Osteocyte (in vitro differentiated cells): Measurements from ENCODE around the gene GNPTG. TPM values are rescaled to one million over a fixed set of nuclear protein-coding genes. Genes with fewer than 3 reads are reported as not detected.

Experiments used
- DNase-seq: peaks from one replicate; pipeline ENCODE4 v3.0.0; 2021; ENCODE audit warnings: mixed read lengths; ENCODE audit not compliant: unreplicated experiment; ENCODE audit errors: extremely low spot score
- H3K27ac Mint-ChIP-seq: one replicate; pipeline ENCODE4 v1.8.0; 2021; ENCODE audit warnings: mild to moderate bottlenecking, mixed read lengths; ENCODE audit not compliant: unreplicated experiment
- H3K27me3 Mint-ChIP-seq: one replicate; pipeline ENCODE4 v1.8.0; 2021; ENCODE audit warnings: mixed read lengths; ENCODE audit not compliant: unreplicated experiment
- H3K36me3 Mint-ChIP-seq: one replicate; pipeline ENCODE4 v1.8.0; 2021; ENCODE audit warnings: mixed read lengths; ENCODE audit not compliant: unreplicated experiment
- H3K4me1 Mint-ChIP-seq: one replicate; pipeline ENCODE4 v1.8.0; 2021; ENCODE audit warnings: mixed read lengths; ENCODE audit not compliant: unreplicated experiment
- H3K4me3 Mint-ChIP-seq: one replicate; pipeline ENCODE4 v1.8.0; 2021; ENCODE audit warnings: mild to moderate bottlenecking, moderate library complexity, mixed read lengths; ENCODE audit not compliant: unreplicated experiment
- H3K9me3 Mint-ChIP-seq: one replicate; pipeline ENCODE4 v1.8.0; 2021; ENCODE audit warnings: mixed read lengths; ENCODE audit not compliant: unreplicated experiment
- total RNA-seq: library from RNA; stranded (reverse); gene quantifications from 2 replicates; pipeline ENCODE4 v1.2.1, GENCODE V29; 2021
- TF ChIP-seq, protein P1 (sequence below): fragments of 200-600 bp; sonication (generic); IDR thresholded peaks from 2 replicates; pipeline ENCODE4 v1.5.0; 2021; ENCODE audit warnings: antibody characterized with exemption, mild to moderate bottlenecking, moderate library complexity

The GNPTG gene
- total RNA-seq, 1 donor from 2014 or later = 94.3 TPM

DNA sequence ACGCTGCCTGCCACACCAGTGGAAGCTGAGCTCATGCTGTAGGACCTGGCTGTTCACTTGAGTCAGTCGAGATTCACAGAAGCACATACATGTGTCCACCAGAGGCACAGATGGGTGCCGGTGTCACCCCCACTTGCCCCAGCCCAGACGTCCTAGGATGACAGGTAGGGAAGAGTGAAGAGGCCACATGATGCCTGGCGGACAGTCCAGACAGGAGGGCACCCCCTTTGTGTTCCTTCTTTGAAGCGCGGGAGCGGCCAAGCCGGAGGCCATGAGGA, 33.5 kb upstream of the GNPTG start:
- Mint-ChIP-seq H3K27ac (no peak overlapping the region), H3K27me3 (no peaks in the 10 kb centered on the region), H3K4me3 (no peak overlapping the region), H3K9me3 (no peaks in the 10 kb centered on the region), H3K36me3 (peaks cover 45% of the 10 kb centered on the region), H3K4me1 (peaks cover under 1% of the 10 kb centered on the region)
- no peak for DNase-seq
- TF ChIP-seq, protein P1, sequence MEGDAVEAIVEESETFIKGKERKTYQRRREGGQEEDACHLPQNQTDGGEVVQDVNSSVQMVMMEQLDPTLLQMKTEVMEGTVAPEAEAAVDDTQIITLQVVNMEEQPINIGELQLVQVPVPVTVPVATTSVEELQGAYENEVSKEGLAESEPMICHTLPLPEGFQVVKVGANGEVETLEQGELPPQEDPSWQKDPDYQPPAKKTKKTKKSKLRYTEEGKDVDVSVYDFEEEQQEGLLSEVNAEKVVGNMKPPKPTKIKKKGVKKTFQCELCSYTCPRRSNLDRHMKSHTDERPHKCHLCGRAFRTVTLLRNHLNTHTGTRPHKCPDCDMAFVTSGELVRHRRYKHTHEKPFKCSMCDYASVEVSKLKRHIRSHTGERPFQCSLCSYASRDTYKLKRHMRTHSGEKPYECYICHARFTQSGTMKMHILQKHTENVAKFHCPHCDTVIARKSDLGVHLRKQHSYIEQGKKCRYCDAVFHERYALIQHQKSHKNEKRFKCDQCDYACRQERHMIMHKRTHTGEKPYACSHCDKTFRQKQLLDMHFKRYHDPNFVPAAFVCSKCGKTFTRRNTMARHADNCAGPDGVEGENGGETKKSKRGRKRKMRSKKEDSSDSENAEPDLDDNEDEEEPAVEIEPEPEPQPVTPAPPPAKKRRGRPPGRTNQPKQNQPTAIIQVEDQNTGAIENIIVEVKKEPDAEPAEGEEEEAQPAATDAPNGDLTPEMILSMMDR = no peak

DNA sequence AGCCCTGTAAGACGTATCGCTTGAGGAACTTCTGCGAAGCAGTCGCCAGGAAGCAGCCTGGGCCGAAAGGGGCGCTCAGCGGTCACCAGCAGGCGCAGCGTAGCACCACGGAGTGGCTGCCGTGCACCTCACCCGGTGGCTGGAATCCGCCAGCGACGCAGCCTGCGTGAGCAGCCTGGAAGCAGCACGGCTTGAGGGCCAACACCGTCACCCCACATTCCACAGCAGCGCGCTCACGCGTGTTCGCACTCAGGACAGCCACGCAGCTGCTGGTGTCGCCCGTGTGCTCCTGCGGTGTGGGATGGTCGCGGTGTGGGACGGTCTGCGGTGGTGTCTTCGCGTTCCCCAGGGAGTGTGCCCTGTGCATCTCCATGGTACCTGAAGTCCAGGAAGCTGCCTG, 32.7 kb upstream of the GNPTG start:
- Mint-ChIP-seq H3K4me3 (no peak overlapping the region), H3K36me3 (peaks cover 47% of the 10 kb centered on the region), H3K27ac (no peak overlapping the region), H3K4me1 (no peaks in the 10 kb centered on the region), H3K9me3 (no peaks in the 10 kb centered on the region), H3K27me3 (no peaks in the 10 kb centered on the region)
- TF ChIP-seq, protein P1 = no peak
- DNase-seq = no peak

DNA sequence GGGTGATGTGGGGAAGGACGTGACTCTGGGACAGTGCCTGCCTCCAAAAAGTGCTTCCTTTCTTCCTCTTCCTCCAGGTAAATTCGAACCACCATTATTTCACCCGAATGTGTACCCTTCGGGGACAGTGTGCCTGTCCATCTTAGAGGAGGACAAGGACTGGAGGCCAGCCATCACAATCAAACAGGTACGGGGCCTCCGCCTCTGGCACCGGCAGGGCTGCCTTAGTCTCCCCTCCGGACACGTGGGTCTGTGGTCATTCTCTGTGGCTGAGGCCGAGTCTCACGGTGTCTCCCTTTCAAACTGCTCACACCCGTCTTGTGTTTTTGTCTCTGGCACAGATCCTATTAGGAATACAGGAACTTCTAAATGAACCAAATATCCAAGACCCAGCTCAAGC, 31.6 kb upstream of the GNPTG start:
- Mint-ChIP-seq H3K27me3 (no peaks in the 10 kb centered on the region), H3K27ac (no peak overlapping the region), H3K36me3 (peaks cover 50% of the 10 kb centered on the region), H3K9me3 (no peaks in the 10 kb centered on the region), H3K4me3 (no peak overlapping the region), H3K4me1 (no peaks in the 10 kb centered on the region)
- TF ChIP-seq, protein P1 = no peak
- DNase-seq = no peak

DNA sequence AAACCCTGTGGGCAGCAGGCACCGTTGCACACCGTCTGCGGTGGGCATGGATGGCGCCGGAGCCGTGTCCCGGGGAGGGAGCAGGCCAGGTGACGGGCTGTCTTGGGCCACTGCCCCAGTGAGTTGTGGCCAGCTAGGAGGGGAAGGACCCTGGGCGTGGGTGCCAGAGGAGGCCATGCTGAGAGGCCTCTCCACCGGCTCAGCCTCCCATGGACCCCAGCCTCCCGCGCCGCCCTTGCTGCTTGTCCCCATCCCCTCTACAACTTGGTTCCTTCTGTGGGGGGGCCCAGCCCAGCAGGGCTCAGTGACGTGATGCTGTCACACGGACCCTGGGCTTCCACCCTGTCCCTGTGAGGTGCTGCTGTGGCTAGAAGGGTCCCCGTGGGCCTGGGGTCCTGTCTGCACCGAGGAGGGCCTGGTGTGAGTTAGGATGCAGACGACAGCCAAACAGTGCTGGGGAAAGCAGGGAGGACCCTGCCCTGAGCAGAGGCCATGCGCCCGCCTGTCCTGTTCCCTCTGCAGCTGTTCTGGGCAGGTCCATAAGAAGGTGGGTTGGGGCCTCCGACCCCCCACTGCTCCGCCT, 31.0 kb upstream of the GNPTG start:
- Mint-ChIP-seq H3K9me3 (no peaks in the 10 kb centered on the region), H3K27ac (no peak overlapping the region), H3K4me3 (no peak overlapping the region), H3K27me3 (no peaks in the 10 kb centered on the region), H3K36me3 (peaks cover 48% of the 10 kb centered on the region), H3K4me1 (no peaks in the 10 kb centered on the region)
- no peak for DNase-seq
- TF ChIP-seq, protein P1 = no peak

DNA sequence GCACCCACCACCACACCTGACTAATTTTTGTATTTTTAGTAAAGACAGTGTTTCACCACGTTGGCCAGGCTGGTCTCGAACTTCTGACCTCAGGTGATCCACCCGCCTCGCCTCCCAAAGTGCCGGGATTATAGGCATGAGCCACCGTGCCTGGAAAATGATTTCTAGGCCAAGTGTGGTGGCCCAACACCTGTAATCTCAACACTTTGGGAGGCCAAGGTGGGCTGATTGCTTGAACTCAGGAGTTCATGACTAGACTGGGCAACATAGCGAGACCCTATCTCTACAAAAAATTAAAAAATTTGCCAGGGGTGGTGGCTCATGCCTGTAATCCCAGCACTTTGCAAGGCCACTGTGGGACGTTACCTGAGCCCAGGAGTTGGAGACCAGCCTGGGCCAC, 29.3 kb upstream of the GNPTG start:
- no peak overlapping the region for H3K27ac Mint-ChIP-seq
- no peaks in the 10 kb centered on the region for H3K4me1 Mint-ChIP-seq
- H3K4me3 Mint-ChIP-seq = no peak overlapping the region
- peaks cover 34% of the 10 kb centered on the region for H3K36me3 Mint-ChIP-seq
- TF ChIP-seq, protein P1 = no peak
- H3K27me3 Mint-ChIP-seq = no peaks in the 10 kb centered on the region
- H3K9me3 Mint-ChIP-seq = no peaks in the 10 kb centered on the region
- no peak for DNase-seq
